Measurements from ENCODE around the gene PRKCH. TPM values are rescaled to one million over a fixed set of nuclear protein-coding genes. Genes with fewer than 3 reads are reported as not detected.

The PRKCH gene
- total RNA-seq, 3 donors from 2014 or later (not counting 1 experiment from before 2014, with no cell fraction given): 610 to 756 (median 618) TPM

GRCh38 chr14:61426048-61426447 is 104.7 kb downstream of the PRKCH start:
- DNase-seq (no peak), ATAC-seq (no peak)
- Mint-ChIP-seq H3K4me3 (peak overlapping the region; percentile 64), H3K27me3 (ENCODE audit: low read depth in 2 of 2) (no peaks in the 10 kb centered on the region), H3K9me3 (no peaks in the 10 kb centered on the region), H3K36me3 (no peaks in the 10 kb centered on the region), H3K27ac (no peak overlapping the region), H3K4me1 (peaks cover 31% of the 10 kb centered on the region in 2 donors)
- H3K27me3 ChIP-seq (ENCODE audit: control insufficient read depth, insufficient read depth, low read length): no peaks in the 10 kb centered on the region
- no peak overlapping the region for H3K4me3 ChIP-seq (ENCODE audit: low read length)
- WGBS (ENCODE audit: insufficient coverage): 86% methylated on average over 1 of the region's 1 CpG
- H3K9me3 ChIP-seq (ENCODE audit: control insufficient read depth, insufficient read depth, low read length): peaks cover 5% of the 10 kb centered on the region
- TF ChIP-seq, protein P1, sequence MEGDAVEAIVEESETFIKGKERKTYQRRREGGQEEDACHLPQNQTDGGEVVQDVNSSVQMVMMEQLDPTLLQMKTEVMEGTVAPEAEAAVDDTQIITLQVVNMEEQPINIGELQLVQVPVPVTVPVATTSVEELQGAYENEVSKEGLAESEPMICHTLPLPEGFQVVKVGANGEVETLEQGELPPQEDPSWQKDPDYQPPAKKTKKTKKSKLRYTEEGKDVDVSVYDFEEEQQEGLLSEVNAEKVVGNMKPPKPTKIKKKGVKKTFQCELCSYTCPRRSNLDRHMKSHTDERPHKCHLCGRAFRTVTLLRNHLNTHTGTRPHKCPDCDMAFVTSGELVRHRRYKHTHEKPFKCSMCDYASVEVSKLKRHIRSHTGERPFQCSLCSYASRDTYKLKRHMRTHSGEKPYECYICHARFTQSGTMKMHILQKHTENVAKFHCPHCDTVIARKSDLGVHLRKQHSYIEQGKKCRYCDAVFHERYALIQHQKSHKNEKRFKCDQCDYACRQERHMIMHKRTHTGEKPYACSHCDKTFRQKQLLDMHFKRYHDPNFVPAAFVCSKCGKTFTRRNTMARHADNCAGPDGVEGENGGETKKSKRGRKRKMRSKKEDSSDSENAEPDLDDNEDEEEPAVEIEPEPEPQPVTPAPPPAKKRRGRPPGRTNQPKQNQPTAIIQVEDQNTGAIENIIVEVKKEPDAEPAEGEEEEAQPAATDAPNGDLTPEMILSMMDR (IDR thresholded peaks at IDR 0.05): no peak
- H3K36me3 ChIP-seq (ENCODE audit: control insufficient read depth, insufficient read depth, low read length): peaks cover 2% of the 10 kb centered on the region
- H3K4me1 ChIP-seq (ENCODE audit: control insufficient read depth, insufficient read depth, low read length): peaks cover 39% of the 10 kb centered on the region
- no peak overlapping the region for H3K27ac ChIP-seq (ENCODE audit: low read length)
- intact Hi-C loops (cut with micrococcal nuclease): no loop called here

- no peak overlapping the region for H3K4me3 ChIP-seq (ENCODE audit: low read length)
- peaks cover 5% of the 10 kb centered on the region for H3K9me3 ChIP-seq (ENCODE audit: control insufficient read depth, insufficient read depth, low read length)
- DNase-seq: no peak
- intact Hi-C loops (cut with micrococcal nuclease): no loop called here
- no peaks in the 10 kb centered on the region for H3K27me3 Mint-ChIP-seq (ENCODE audit: low read depth in 2 of 2)
- peaks cover 52 to 53% of the 10 kb centered on the region in 2 donors for H3K4me1 Mint-ChIP-seq
- 80% methylated on average over 2 of the region's 2 CpGs for WGBS (ENCODE audit: insufficient coverage)
- ATAC-seq: peak in 1 of 3 donors; percentile 24
- peak overlapping the region; percentile 8 for H3K27ac ChIP-seq (ENCODE audit: low read length)
- H3K36me3 ChIP-seq (ENCODE audit: control insufficient read depth, insufficient read depth, low read length): peaks cover under 1% of the 10 kb centered on the region
- H3K4me3 Mint-ChIP-seq: peak overlapping the region; percentile 40
- H3K9me3 Mint-ChIP-seq: no peaks in the 10 kb centered on the region
- no peaks in the 10 kb centered on the region for H3K36me3 Mint-ChIP-seq
- TF ChIP-seq, protein P1 (IDR thresholded peaks at IDR 0.05): no peak
- H3K4me1 ChIP-seq (ENCODE audit: control insufficient read depth, insufficient read depth, low read length): peaks cover 39% of the 10 kb centered on the region
- H3K27ac Mint-ChIP-seq: no peak overlapping the region
- no peaks in the 10 kb centered on the region for H3K27me3 ChIP-seq (ENCODE audit: control insufficient read depth, insufficient read depth, low read length)
Measured at GRCh38 chr14:61428261-61428660, 106.9 kb downstream of the PRKCH start.

DNA sequence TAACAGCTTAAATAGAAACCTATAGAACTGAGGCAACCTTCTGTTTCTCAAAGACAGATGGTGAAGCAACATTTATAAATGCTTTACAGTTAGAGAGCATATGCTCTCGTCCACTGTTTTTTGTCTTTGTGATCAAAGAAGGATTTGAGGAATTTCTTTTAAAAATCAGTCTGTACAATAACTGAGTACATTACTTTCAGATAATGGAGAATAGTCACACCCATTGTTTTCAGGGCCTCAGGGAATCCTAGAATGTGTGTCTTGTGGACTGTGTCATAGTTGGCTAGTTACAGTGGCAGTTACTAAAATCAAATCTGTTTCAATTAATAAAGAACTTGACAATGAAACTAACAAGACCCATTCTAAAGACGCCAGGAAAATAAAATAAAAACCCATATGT is 107.9 kb downstream of the PRKCH start:
- H3K27ac Mint-ChIP-seq: no peak overlapping the region
- ATAC-seq: no peak
- Histone ChIP-seq H3K9me3 (ENCODE audit: control insufficient read depth, insufficient read depth, low read length) (peaks cover 5% of the 10 kb centered on the region), H3K27ac (ENCODE audit: low read length) (peak overlapping the region; percentile 20), H3K4me1 (ENCODE audit: control insufficient read depth, insufficient read depth, low read length) (peaks cover 36% of the 10 kb centered on the region), H3K27me3 (ENCODE audit: control insufficient read depth, insufficient read depth, low read length) (no peaks in the 10 kb centered on the region), H3K36me3 (ENCODE audit: control insufficient read depth, insufficient read depth, low read length) (no peaks in the 10 kb centered on the region), H3K4me3 (ENCODE audit: low read length) (no peak overlapping the region)
- H3K27me3 Mint-ChIP-seq (ENCODE audit: low read depth in 2 of 2): no peaks in the 10 kb centered on the region
- peak overlapping the region; percentile 47 for H3K4me3 Mint-ChIP-seq
- no peak for DNase-seq
- H3K9me3 Mint-ChIP-seq: no peaks in the 10 kb centered on the region
- intact Hi-C loops (cut with micrococcal nuclease): no loop called here
- TF ChIP-seq, protein P1 (IDR thresholded peaks at IDR 0.05): no peak
- no peaks in the 10 kb centered on the region for H3K36me3 Mint-ChIP-seq
- peaks cover 61 to 64% of the 10 kb centered on the region in 2 donors for H3K4me1 Mint-ChIP-seq
- WGBS (ENCODE audit: insufficient coverage): no CpG with 5 or more reads among the region's 2 CpGs

All from natural killer cell (primary cell).